ENCODE results near the gene NPR1. TPM values are rescaled to one million over a fixed set of nuclear protein-coding genes. Genes with fewer than 3 reads are reported as not detected.
A peak's percentile ranks its signal among the peaks of the same experiment; 100 is the strongest.

NPR1 gene
- total and polyA plus RNA-seq, 2 experiments from 2014 or later = 3.7 to 9.0 TPM

GRCh38 chr1:153735090-153735420, 56.6 kb downstream of the NPR1 start (continued):
- no peak for TF ChIP-seq ZNF331 (CRISPR knock-in tag; IDR thresholded peaks at IDR 0.05; ENCODE audit: low read depth)
- TF ChIP-seq, protein P1, sequence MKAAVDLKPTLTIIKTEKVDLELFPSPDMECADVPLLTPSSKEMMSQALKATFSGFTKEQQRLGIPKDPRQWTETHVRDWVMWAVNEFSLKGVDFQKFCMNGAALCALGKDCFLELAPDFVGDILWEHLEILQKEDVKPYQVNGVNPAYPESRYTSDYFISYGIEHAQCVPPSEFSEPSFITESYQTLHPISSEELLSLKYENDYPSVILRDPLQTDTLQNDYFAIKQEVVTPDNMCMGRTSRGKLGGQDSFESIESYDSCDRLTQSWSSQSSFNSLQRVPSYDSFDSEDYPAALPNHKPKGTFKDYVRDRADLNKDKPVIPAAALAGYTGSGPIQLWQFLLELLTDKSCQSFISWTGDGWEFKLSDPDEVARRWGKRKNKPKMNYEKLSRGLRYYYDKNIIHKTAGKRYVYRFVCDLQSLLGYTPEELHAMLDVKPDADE (IDR thresholded peaks at IDR 0.05) = no peak
- TF ChIP-seq, protein P2, sequence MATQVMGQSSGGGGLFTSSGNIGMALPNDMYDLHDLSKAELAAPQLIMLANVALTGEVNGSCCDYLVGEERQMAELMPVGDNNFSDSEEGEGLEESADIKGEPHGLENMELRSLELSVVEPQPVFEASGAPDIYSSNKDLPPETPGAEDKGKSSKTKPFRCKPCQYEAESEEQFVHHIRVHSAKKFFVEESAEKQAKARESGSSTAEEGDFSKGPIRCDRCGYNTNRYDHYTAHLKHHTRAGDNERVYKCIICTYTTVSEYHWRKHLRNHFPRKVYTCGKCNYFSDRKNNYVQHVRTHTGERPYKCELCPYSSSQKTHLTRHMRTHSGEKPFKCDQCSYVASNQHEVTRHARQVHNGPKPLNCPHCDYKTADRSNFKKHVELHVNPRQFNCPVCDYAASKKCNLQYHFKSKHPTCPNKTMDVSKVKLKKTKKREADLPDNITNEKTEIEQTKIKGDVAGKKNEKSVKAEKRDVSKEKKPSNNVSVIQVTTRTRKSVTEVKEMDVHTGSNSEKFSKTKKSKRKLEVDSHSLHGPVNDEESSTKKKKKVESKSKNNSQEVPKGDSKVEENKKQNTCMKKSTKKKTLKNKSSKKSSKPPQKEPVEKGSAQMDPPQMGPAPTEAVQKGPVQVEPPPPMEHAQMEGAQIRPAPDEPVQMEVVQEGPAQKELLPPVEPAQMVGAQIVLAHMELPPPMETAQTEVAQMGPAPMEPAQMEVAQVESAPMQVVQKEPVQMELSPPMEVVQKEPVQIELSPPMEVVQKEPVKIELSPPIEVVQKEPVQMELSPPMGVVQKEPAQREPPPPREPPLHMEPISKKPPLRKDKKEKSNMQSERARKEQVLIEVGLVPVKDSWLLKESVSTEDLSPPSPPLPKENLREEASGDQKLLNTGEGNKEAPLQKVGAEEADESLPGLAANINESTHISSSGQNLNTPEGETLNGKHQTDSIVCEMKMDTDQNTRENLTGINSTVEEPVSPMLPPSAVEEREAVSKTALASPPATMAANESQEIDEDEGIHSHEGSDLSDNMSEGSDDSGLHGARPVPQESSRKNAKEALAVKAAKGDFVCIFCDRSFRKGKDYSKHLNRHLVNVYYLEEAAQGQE (IDR thresholded peaks at IDR 0.05; ENCODE audit: unreplicated experiment) = no peak
- no peak for TF ChIP-seq EZH2phosphoT487 (IDR thresholded peaks at IDR 0.05; ENCODE audit: unreplicated experiment)
- no peak for TF ChIP-seq ZNF114 (CRISPR knock-in tag; IDR thresholded peaks at IDR 0.05)
- no peak for TF ChIP-seq CREB1 (CRISPR knock-in tag; IDR thresholded peaks at IDR 0.05; ENCODE audit: low read depth)
- TF ChIP-seq EZH2 (IDR thresholded peaks at IDR 0.05; ENCODE audit: low read depth, unreplicated experiment) = no peak
- no peak for TF ChIP-seq JUNB (IDR thresholded peaks at IDR 0.05; ENCODE audit: unreplicated experiment)

GRCh38 chr1:153741986-153742385, 63.5 kb downstream of the NPR1 start:
- peaks cover 49% of the 10 kb centered on the region for H3K4me1 ChIP-seq (ENCODE audit: insufficient read depth)
- TF ChIP-seq, protein P2 (IDR thresholded peaks at IDR 0.05; ENCODE audit: unreplicated experiment) = no peak
- TF ChIP-seq ZNF114 (CRISPR knock-in tag; IDR thresholded peaks at IDR 0.05) = no peak
- TF ChIP-seq NANOG (IDR thresholded peaks at IDR 0.05; ENCODE audit: borderline replicate concordance) = no peak
- TF ChIP-seq, protein P3, sequence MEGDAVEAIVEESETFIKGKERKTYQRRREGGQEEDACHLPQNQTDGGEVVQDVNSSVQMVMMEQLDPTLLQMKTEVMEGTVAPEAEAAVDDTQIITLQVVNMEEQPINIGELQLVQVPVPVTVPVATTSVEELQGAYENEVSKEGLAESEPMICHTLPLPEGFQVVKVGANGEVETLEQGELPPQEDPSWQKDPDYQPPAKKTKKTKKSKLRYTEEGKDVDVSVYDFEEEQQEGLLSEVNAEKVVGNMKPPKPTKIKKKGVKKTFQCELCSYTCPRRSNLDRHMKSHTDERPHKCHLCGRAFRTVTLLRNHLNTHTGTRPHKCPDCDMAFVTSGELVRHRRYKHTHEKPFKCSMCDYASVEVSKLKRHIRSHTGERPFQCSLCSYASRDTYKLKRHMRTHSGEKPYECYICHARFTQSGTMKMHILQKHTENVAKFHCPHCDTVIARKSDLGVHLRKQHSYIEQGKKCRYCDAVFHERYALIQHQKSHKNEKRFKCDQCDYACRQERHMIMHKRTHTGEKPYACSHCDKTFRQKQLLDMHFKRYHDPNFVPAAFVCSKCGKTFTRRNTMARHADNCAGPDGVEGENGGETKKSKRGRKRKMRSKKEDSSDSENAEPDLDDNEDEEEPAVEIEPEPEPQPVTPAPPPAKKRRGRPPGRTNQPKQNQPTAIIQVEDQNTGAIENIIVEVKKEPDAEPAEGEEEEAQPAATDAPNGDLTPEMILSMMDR (conservative IDR thresholded peaks at IDR 0.05; ENCODE audit: low read depth in 2 of 2) = no peak
- TF ChIP-seq, protein P1 (IDR thresholded peaks at IDR 0.05) = no peak
- no peak for TF ChIP-seq ZNF331 (CRISPR knock-in tag; IDR thresholded peaks at IDR 0.05; ENCODE audit: low read depth)
- TF ChIP-seq EZH2 (IDR thresholded peaks at IDR 0.05; ENCODE audit: low read depth, unreplicated experiment) = no peak
- no peak for TF ChIP-seq CREB1 (CRISPR knock-in tag; IDR thresholded peaks at IDR 0.05; ENCODE audit: low read depth)
- TF ChIP-seq POLR2AphosphoS5 (IDR thresholded peaks at IDR 0.05; ENCODE audit: low read depth) = no peak

More at GRCh38 chr1:153741986-153742385, 63.5 kb downstream of the NPR1 start:
- Mint-ChIP-seq H3K9me3 (no peaks in the 10 kb centered on the region), H3K4me3 (no peak overlapping the region), H3K27me3 (ENCODE audit: insufficient read depth, low read depth, poor library complexity) (no peaks in the 10 kb centered on the region), H3K36me3 (ENCODE audit: low read depth) (peaks cover 72% of the 10 kb centered on the region), H3K27ac (peak overlapping the region; percentile 60; the same call in 1 of the 2 replicates), H3K4me1 (peaks cover 51% of the 10 kb centered on the region)
- Histone ChIP-seq H2AFZ (no peak overlapping the region), H3K79me2 (replicated peaks; ENCODE audit: insufficient read depth) (peaks cover 11% of the 10 kb centered on the region), H3K4me3 (no peak overlapping the region), H3K27me3 (ENCODE audit: insufficient read depth) (no peaks in the 10 kb centered on the region), H3K36me3 (ENCODE audit: insufficient read depth) (peaks cover 25% of the 10 kb centered on the region), H3K27ac (ENCODE audit: low read depth) (peak overlapping the region; percentile 61; the same call in 1 of the 2 replicates), H4K20me1 (replicated peaks; ENCODE audit: insufficient read depth) (no peaks in the 10 kb centered on the region), H3F3A (replicated peaks; ENCODE audit: low read depth) (peaks cover 19% of the 10 kb centered on the region; the same call in 1 of the 2 replicates), H3K9me2 (ENCODE audit: insufficient read depth) (no peaks in the 10 kb centered on the region), H3K4me2 (no peak overlapping the region)
- no peak for ATAC-seq
- no peak for DNase-seq (ENCODE audit: low spot score)

All from GM23338 (cell line).